ENCODE measurements around the gene TAF3.

- no peak for TF ChIP-seq CTCF (IDR thresholded peaks at IDR 0.05)
- TF ChIP-seq EP300 (IDR thresholded peaks at IDR 0.05) = no peak
- TF ChIP-seq POLR2A (IDR thresholded peaks at IDR 0.05) = no peak
Observed at GRCh38 chr10:7829289-7829834, 11.1 kb downstream of the TAF3 start.
